HL-60 (cell line): ENCODE results near the gene PDE6H.

Experiments used
- TF ChIP-seq, protein P1 (sequence below): IDR thresholded peaks from one replicate; pipeline ENCODE4 v1.5.1; 2011; ENCODE audit warnings: low read length, control low read depth, inconsistent platforms; ENCODE audit not compliant: insufficient read depth
- TF ChIP-seq, protein P2 (sequence below): IDR thresholded peaks from 2 replicates; pipeline ENCODE4 v1.6.1; 2012; ENCODE audit warnings: low read depth; ENCODE audit not compliant: insufficient replicate concordance

DNA sequence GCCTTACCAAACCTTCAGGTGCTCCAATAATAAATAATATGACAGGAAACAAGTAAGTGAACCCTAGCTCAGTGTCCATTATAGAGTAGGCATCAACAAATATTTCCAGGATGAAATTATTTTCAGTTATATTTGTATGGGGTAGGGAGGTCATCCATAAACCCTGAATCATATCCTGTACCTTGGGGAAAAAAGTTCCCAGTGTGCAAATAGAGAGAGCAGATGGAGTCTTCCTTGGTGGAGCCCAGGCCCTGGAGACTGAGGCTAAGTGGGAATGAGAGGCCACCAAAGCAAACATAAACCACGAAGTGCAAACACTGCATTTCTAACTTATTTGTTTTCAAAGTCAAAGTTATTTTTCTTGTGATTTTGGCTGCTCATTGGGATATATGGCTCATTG lies 26.0 kb upstream of the PDE6H start:
- TF ChIP-seq, protein P1, sequence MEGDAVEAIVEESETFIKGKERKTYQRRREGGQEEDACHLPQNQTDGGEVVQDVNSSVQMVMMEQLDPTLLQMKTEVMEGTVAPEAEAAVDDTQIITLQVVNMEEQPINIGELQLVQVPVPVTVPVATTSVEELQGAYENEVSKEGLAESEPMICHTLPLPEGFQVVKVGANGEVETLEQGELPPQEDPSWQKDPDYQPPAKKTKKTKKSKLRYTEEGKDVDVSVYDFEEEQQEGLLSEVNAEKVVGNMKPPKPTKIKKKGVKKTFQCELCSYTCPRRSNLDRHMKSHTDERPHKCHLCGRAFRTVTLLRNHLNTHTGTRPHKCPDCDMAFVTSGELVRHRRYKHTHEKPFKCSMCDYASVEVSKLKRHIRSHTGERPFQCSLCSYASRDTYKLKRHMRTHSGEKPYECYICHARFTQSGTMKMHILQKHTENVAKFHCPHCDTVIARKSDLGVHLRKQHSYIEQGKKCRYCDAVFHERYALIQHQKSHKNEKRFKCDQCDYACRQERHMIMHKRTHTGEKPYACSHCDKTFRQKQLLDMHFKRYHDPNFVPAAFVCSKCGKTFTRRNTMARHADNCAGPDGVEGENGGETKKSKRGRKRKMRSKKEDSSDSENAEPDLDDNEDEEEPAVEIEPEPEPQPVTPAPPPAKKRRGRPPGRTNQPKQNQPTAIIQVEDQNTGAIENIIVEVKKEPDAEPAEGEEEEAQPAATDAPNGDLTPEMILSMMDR = no peak
- TF ChIP-seq, protein P2, sequence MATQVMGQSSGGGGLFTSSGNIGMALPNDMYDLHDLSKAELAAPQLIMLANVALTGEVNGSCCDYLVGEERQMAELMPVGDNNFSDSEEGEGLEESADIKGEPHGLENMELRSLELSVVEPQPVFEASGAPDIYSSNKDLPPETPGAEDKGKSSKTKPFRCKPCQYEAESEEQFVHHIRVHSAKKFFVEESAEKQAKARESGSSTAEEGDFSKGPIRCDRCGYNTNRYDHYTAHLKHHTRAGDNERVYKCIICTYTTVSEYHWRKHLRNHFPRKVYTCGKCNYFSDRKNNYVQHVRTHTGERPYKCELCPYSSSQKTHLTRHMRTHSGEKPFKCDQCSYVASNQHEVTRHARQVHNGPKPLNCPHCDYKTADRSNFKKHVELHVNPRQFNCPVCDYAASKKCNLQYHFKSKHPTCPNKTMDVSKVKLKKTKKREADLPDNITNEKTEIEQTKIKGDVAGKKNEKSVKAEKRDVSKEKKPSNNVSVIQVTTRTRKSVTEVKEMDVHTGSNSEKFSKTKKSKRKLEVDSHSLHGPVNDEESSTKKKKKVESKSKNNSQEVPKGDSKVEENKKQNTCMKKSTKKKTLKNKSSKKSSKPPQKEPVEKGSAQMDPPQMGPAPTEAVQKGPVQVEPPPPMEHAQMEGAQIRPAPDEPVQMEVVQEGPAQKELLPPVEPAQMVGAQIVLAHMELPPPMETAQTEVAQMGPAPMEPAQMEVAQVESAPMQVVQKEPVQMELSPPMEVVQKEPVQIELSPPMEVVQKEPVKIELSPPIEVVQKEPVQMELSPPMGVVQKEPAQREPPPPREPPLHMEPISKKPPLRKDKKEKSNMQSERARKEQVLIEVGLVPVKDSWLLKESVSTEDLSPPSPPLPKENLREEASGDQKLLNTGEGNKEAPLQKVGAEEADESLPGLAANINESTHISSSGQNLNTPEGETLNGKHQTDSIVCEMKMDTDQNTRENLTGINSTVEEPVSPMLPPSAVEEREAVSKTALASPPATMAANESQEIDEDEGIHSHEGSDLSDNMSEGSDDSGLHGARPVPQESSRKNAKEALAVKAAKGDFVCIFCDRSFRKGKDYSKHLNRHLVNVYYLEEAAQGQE = no peak
